ENCODE data around the gene CTNNA2.
"Not testable (repeated sequence)": the region's sequence is repeated elsewhere in the genome, so short reads cannot be mapped to it uniquely, and the experiment has no call there.

CTNNA2 gene

GRCh38 chr2:80166483-80167171, 653.8 kb downstream of the CTNNA2 start:
- no peak for DNase-seq

GRCh38 chr2:80167284-80167808, 654.5 kb downstream of the CTNNA2 start:
- no peak for DNase-seq

- DNase-seq: no peak
These were observed 655.2 kb downstream of the CTNNA2 start for GRCh38 chr2:80168037-80168436.

GRCh38 chr2:80168801-80169200, 656.0 kb downstream of the CTNNA2 start:
- no peak for DNase-seq

- DNase-seq: no peak
These were observed 657.2 kb downstream of the CTNNA2 start for GRCh38 chr2:80169811-80170594.

GRCh38 chr2:80185091-80185490, 672.2 kb downstream of the CTNNA2 start:
- no peak for DNase-seq

- no peak for DNase-seq
These were observed 673.4 kb downstream of the CTNNA2 start for GRCh38 chr2:80186262-80186661.

- no peak for DNase-seq
These were observed 674.3 kb downstream of the CTNNA2 start for GRCh38 chr2:80187156-80187555.

GRCh38 chr2:80190166-80190565, 677.3 kb downstream of the CTNNA2 start:
- DNase-seq: no peak

GRCh38 chr2:80193566-80193965, 680.7 kb downstream of the CTNNA2 start:
- DNase-seq: no peak

GRCh38 chr2:80195034-80195433, 682.2 kb downstream of the CTNNA2 start:
- DNase-seq: no peak

- no peak for DNase-seq
These were observed 685.2 kb downstream of the CTNNA2 start for GRCh38 chr2:80198042-80198441.

- DNase-seq: no peak
These were observed 686.7 kb downstream of the CTNNA2 start for GRCh38 chr2:80199504-80199903.

GRCh38 chr2:80203929-80204328, 691.1 kb downstream of the CTNNA2 start:
- not testable (repeated sequence) for DNase-seq

- DNase-seq: no peak
These were observed 692.6 kb downstream of the CTNNA2 start for GRCh38 chr2:80205498-80205897.

GRCh38 chr2:80209458-80209857, 696.6 kb downstream of the CTNNA2 start:
- DNase-seq: no peak

- DNase-seq: no peak
These were observed 704.6 kb downstream of the CTNNA2 start for GRCh38 chr2:80217446-80217845.

GRCh38 chr2:80222644-80223043, 709.8 kb downstream of the CTNNA2 start:
- DNase-seq: no peak

GRCh38 chr2:80231421-80231820, 718.6 kb downstream of the CTNNA2 start:
- no peak for DNase-seq

- DNase-seq: no peak
These were observed 720.5 kb downstream of the CTNNA2 start for GRCh38 chr2:80233333-80233732.

- DNase-seq: peak; percentile 23
These were observed 726.0 kb downstream of the CTNNA2 start for GRCh38 chr2:80238692-80239469.

GRCh38 chr2:80242355-80242910, 729.6 kb downstream of the CTNNA2 start:
- no peak for DNase-seq

All from NCI-H1105 treated with DMSO at 0.1 percent for 48 hours (cell line).